GM18505 (cell line): Measurements from ENCODE around the gene RAD51B.
"Not testable (repeated sequence)": the region's sequence is repeated elsewhere in the genome, so short reads cannot be mapped to it uniquely, and the experiment has no call there.

Experiments used
- ATAC-seq: cut with Tn5 transposase; IDR thresholded peaks from one replicate; pipeline ENCODE4 v1.9.1; 2021; ENCODE audit not compliant: unreplicated experiment
- POLR2A ChIP-seq: IDR thresholded peaks from 4 replicates; pipeline ENCODE4 v1.6.1; 2011; ENCODE audit warnings: borderline replicate concordance; ENCODE audit not compliant: insufficient read depth, insufficient read length; ENCODE audit errors: extremely low read depth

The RAD51B gene

DNA sequence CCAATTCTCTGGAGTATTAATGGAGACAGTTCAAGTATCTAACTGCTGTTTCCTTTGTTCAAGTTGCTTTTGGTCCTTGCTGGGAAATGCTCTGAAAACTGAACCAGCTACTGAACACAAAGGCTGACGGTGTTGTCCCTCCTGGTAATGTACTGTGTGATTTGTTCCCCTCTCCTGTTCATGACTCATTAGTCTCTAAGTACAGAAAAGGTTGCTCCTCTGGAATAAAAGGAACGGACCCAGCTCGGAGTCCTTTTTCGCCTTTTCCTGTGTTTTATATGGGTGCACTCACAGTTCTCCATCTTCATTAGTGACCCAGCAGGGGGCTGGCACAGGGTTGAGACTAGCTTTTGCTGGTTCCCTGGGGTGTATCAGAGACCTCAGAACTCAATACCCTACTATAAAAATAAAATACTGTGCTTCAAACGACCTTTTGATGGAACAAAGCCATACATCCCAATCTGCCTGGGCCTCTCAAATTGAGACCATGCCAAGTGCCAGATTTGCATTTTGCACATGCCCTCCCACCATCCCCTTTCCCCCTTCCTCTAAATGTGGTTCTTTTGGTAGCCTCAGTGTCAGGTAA lies 269.7 kb downstream of the RAD51B start:
- no peak for TF ChIP-seq POLR2A
- no peak for ATAC-seq

DNA sequence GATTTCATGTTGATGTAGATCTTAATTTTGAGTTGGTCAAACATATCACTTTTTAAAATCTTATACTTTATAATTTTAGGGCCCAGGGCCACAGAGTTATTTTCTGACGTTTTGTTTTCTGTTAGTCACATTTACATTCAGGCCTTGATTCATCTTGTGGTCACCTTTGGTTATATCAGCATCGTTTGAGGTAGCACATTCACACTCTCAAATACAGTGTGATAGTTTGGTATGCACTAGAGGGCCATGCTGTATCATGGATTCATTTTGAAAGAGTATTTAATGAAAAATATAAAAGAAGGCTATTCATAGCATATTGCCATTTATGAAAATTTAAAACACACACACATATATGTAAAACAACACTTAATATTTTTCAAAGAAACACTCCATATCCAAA lies 274.6 kb downstream of the RAD51B start:
- TF ChIP-seq POLR2A: no peak
- ATAC-seq: no peak

DNA sequence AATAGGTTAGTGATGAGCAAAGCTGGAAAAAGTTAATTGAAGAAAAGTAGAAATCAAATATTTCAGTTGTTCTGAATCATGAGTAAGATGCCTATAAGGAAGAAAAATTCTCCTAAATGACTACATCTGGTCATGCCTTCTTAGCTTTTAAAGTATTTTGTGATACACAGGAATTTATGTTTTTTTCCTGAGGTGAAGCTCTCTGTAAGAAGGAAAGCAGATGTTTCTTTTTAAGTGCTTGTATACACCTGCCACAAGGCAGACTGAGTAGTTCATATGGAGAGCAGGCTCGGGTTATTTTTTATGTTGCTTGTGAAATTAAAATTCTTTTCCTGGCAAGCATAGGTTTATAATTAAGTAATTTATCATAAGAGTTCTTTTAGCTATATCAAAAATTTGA lies 275.2 kb downstream of the RAD51B start:
- ATAC-seq: no peak
- TF ChIP-seq POLR2A: no peak

DNA sequence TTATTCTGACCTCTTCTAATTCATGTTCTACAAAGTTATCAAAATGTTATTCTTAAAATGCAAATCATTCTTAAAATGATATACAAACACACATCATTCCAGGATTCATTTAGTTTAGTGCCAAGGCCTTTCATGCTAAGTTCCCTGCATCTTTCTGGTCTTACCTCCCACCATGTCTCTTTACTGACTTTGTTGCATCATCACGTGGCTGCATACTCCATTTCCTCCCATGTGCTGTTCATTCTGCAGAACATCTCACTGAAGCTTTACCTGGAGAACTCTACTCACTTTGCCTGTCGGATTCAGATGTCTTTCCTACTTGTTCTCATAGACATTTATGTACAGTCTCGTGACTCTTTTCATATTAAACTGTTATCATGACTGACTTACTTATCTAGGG lies 278.1 kb downstream of the RAD51B start:
- no peak for TF ChIP-seq POLR2A
- ATAC-seq: no peak

DNA sequence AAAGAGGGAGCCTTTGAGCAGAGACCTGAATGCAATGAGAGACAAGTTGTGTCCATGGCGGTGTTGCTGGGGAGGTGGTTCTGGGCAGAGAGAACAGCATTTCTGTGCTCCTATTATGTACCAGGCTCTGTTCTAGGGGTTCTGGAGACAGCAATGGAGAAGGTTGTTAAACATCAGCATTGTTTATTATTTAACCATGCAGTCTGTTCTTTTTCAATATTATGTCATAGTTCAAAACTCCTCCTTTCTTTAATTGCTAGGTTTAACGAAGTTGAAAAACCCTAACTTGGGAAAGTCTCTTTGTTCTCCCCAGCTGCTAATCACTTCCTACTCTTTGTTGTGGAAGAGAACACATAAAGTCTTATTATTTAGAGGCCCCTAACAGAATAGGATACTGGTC lies 279.3 kb downstream of the RAD51B start:
- ATAC-seq: no peak
- no peak for TF ChIP-seq POLR2A

DNA sequence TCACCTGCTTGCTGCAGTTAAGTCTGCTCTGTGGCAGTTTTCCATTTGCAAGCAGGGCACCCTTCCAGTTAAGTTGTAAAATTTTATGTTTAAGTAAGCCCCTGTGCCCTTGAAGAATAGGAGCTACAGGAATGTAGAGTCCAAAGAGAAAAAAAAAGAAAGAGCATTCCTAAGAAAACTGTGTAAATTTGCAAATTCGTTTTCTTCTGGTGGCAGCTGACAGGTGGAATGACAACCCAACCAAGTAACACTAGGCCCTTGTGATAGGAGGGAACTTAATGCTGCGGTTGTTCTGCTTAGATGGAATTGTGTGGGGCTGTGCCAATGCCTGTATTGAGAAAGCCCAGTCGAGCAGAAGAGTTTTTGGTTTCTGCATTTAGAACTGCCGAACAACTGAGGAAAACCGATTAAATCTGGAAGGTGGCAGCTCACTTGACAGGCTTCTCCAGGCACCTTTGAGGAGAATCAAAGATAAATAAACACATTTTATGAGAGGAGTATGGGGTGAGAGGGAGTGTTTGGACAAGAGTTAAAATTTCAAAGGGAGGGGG lies 280.0 kb downstream of the RAD51B start:
- no peak for TF ChIP-seq POLR2A
- no peak for ATAC-seq

DNA sequence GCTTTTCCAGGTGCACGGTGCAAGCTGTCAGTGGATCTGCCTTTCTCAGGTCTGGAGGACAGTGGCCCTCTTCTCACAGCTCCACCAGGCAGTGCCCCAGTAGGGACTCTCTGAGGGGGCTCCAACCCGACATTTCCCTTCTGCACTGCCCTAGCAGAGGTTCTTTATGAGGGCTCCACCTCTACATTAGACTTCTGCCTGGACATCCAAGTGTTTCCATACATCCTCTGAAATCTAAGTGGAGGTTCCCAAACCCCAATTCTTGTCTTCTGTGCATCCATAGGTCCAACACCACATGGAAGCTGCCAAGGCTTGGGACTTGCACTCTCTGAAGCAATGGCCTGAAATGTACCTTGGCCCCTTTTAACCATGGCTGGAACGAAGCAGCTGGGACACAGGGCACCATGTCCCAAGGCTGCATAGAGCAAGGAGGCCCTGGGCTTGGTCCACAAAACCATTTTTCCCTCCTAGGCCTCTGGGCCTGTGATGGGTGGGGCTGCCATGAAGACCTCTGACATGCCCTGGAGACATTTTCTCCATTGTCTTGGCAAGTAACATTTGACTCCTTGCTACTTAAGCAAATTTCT lies 282.2 kb downstream of the RAD51B start:
- ATAC-seq: not testable (repeated sequence)

DNA sequence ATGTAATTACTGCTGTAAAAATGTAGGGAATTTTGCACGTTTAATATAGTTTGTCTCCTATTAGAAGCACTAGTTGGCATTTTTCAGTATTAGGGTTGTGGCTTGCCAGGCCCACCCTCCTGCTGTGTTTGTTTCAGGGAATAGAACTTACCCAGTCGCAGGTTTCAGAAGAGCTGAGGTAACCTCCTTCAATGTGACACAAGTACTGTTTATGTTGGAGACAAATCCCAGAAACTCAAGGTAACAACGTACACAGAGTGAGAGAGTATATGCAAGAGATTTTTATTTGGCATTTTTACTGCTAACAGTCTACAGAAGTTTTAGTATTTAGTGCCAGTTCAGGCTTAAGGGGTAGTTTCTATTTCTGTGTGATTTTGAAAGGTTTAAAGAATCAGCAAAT lies 284.3 kb downstream of the RAD51B start:
- no peak for TF ChIP-seq POLR2A

DNA sequence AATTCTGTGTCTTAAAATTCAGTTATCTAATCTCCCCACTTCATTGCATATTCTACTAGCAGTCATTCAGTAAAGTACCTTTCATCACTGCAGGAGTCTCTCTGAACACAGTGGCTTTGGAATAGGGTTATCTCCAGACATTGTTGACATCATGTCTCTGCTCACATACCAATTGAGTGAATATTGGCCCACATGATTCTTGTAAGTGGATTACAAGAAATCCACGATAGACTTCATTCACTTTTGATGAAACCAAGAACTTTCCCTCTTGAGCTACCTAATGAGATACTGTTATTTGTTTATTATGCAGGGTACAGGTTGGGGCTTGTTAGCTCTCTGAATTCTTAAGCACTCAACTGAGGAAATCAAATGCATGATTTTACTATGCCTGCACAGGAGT lies 284.9 kb downstream of the RAD51B start:
- TF ChIP-seq POLR2A: no peak

More for the DNA sequence above, 284.3 kb downstream of the RAD51B start:
- no peak for ATAC-seq

DNA sequence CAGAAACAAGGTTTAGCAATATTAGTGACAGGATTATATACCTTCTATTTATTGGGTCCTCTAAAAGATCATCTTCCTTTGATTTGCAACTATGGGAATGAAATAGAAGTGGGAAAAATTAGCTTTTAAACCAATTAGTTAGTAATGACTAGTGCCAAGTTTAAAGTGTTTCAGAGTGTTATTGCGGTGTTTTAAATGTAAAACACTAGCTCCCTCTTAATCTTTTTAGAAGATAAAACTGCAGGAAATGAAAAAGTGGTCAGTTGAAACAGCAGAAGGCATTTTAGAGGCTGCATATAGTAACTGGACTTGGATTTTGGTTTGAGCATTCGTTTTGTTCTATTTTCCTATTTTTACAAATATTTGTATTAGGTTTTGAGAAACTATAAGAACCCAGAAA lies 286.2 kb downstream of the RAD51B start:
- ATAC-seq: no peak

More for the DNA sequence above, 284.9 kb downstream of the RAD51B start:
- no peak for ATAC-seq

DNA sequence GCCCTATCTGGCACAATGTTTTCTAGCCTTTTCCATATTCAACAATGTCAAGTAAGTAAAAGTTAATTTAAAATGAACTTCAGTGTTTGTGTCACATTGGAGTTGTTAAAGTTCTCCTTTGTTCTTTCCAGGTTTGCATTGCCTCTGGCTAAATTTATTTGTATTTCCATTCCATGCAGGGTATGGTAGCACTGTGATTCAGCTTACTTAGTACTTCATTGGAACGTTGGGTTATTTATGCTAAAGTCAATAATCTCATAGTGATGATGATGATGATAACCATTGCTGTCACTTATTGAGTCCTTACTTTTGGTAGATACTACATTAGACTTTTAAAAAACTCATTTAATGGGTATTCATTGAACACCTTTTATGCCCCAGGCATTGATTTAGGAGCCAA lies 286.9 kb downstream of the RAD51B start:
- TF ChIP-seq POLR2A: no peak
- no peak for ATAC-seq

More for the DNA sequence above, 286.2 kb downstream of the RAD51B start:
- no peak for TF ChIP-seq POLR2A

DNA sequence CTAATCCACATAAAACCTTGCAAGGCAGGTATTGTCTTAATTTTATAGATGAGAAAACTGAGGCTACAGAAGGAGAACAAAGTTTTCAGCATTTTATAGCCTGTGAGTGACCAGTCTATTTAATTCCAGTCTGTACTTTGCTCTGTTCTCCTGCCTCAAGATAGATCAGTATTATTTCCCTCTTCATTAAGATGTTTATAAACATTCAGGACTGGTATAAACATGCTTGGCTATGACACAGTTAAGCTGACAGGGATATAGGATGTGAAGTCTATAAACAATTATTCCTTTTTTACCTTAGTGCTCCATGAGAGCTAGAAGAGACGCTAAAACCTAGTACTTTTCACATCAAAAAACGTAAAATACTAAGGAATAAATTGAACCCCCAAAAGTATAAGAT lies 287.3 kb downstream of the RAD51B start:
- ATAC-seq: no peak
- TF ChIP-seq POLR2A: no peak

DNA sequence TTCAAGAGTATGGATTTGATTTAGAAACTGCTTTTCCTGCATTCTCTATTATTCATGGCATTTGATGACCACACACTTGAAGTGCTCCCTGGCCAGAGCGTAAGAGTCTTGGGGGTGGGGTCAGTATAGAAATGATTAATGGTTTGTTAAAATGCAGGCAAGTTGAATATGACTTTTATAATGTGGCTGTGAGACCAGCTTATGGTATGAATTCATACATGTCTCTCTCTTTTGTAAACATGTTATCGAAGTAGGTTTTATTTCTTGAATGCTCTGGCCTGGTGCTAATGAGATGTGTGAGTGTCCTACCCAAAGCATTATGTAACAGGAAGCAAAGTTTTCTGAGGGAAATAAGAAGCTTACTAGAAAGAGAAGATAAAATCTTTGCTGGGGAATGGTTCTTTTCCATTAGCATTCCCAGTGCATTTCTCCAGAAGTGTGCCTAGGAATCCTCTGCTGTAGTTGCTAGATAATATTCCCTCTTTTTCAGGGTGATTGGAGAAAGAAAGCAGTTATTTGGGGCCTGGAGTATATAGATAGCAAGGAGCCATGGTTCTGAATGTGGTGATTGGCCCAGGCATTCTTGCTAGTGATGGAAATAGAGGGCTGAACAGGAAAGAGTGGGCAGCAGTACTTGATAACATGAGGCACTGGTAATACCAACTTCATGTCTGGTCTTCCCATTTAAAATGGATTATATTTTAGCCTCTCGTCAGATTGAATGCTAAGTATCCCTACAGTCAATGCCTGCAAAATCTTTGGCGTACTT lies 289.7 kb downstream of the RAD51B start:
- no peak for TF ChIP-seq POLR2A
- no peak for ATAC-seq
